ENCODE data around the gene AUH. TPM values are rescaled to one million over a fixed set of nuclear protein-coding genes. Genes with fewer than 3 reads are reported as not detected.

AUH gene
- total and polyA plus RNA-seq, 9 of the 15 experiments (the other 6 are each of a cell fraction or from before 2014, with no cell fraction given): 3.4 to 29.0 (median 10.1) TPM

GRCh38 chr9:91190062-91190461 lies 171.7 kb downstream of the AUH start:
- no peak overlapping the region for H3K4me2 ChIP-seq (ENCODE audit: insufficient read depth, low read length)
- no peaks in the 10 kb centered on the region for H3K27me3 ChIP-seq (ENCODE audit: control insufficient read depth in 2 of 2, insufficient read depth in 2 of 2, low read length in 2 of 2)
- no peak overlapping the region for H3K27ac ChIP-seq (ENCODE audit: extremely low read depth, low read depth, low read length)
- 83% methylated on average over 3 of the region's 4 CpGs for WGBS (ENCODE audit: insufficient coverage, low coverage, missing lambda C conversion rate)
- H2AFZ ChIP-seq (ENCODE audit: low read depth, low read length): no peak overlapping the region
- ATAC-seq: no peak
- no peaks in the 10 kb centered on the region for H3K36me3 ChIP-seq (ENCODE audit: control insufficient read depth, insufficient read depth, low read length)
- intact Hi-C loops (cut with micrococcal nuclease) (loop anchor here (5.0 to 10.0 kb wide), 3 partner anchors 85 to 232 kb away; partner anchors contain the start of gene NFIL3), in situ Hi-C loops (cut with MboI) (no loop called here)
- H3K9ac ChIP-seq (ENCODE audit: insufficient read depth in 1 of 2, low read depth in 2 of 2, low read length in 2 of 2): no peak overlapping the region
- POLR2A ChIA-PET: interaction anchor here (0.7 kb wide), 1 partner anchor 56 kb away, joined by 3 read pairs; no protein-coding TSS in a partner anchor
- peaks cover 11% of the 10 kb centered on the region for H3K79me2 ChIP-seq (ENCODE audit: control insufficient read depth, insufficient read depth, low read length)
- DNase-seq (ENCODE audit: extremely low read depth in 1 of 4, low spot score in 3 of 4): no peak
- CTCF ChIA-PET (ENCODE audit: low intra/inter-chr PET ratio): no interaction called here
- H4K20me1 ChIP-seq (replicated peaks; ENCODE audit: control insufficient read depth, insufficient read depth, low read length): no peaks in the 10 kb centered on the region
- peaks cover 5% of the 10 kb centered on the region for H3K9me3 ChIP-seq (replicated peaks; ENCODE audit: control insufficient read depth, insufficient read depth, low read depth, low read length)
- FAIRE-seq: no peak
- TF ChIP-seq PURB (CRISPR knock-in tag; IDR thresholded peaks at IDR 0.05; ENCODE audit: low read depth): no peak
- no peak for TF ChIP-seq MNT (conservative IDR thresholded peaks at IDR 0.05)
- TF ChIP-seq, protein P1, sequence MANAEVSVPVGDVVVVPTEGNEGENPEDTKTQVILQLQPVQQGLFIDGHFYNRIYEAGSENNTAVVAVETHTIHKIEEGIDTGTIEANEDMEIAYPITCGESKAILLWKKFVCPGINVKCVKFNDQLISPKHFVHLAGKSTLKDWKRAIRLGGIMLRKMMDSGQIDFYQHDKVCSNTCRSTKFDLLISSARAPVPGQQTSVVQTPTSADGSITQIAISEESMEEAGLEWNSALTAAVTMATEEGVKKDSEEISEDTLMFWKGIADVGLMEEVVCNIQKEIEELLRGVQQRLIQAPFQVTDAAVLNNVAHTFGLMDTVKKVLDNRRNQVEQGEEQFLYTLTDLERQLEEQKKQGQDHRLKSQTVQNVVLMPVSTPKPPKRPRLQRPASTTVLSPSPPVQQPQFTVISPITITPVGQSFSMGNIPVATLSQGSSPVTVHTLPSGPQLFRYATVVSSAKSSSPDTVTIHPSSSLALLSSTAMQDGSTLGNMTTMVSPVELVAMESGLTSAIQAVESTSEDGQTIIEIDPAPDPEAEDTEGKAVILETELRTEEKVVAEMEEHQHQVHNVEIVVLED (CRISPR knock-in tag; IDR thresholded peaks at IDR 0.05): no peak
- TF ChIP-seq ZNF165 (CRISPR knock-in tag; IDR thresholded peaks at IDR 0.05; ENCODE audit: borderline replicate concordance): no peak
- TF ChIP-seq TFAP4 (CRISPR knock-in tag; IDR thresholded peaks at IDR 0.05; ENCODE audit: borderline replicate concordance): no peak
- no peak for TF ChIP-seq NR1H2 (CRISPR knock-in tag; IDR thresholded peaks at IDR 0.05)
- no peak for TF ChIP-seq ZNF274 (IDR thresholded peaks at IDR 0.05; ENCODE audit: borderline replicate concordance, low read depth, low read length)
- TF ChIP-seq BDP1 (IDR thresholded peaks at IDR 0.05; ENCODE audit: insufficient read depth, insufficient read length): no peak
- no peak for TF ChIP-seq ZNF445 (CRISPR knock-in tag; IDR thresholded peaks at IDR 0.05; ENCODE audit: low read depth)
- TF ChIP-seq MCM5 (IDR thresholded peaks at IDR 0.05; ENCODE audit: low read depth): no peak
- TF ChIP-seq LARP7 (IDR thresholded peaks at IDR 0.05): no peak
- TF ChIP-seq TCF7 (IDR thresholded peaks at IDR 0.05; ENCODE audit: borderline replicate concordance): no peak
- TF ChIP-seq HEY1 (CRISPR knock-in tag; IDR thresholded peaks at IDR 0.05; ENCODE audit: borderline replicate concordance): no peak
- no peak for TF ChIP-seq CREB3L1 (IDR thresholded peaks at IDR 0.05; ENCODE audit: borderline replicate concordance, low read depth)
- H3K4me3 ChIP-seq: no peak overlapping the region
- H3K4me1 ChIP-seq (replicated peaks in 1 of 2; ENCODE audit: control insufficient read depth in 2 of 2, insufficient read depth in 2 of 2, low read length in 2 of 2): peaks cover 29 to 36% of the 10 kb centered on the region in 2 experiments
- BruUV-seq (replicated peaks): no TSS peak
- no peaks in the 10 kb centered on the region for H3K9me1 ChIP-seq (ENCODE audit: control insufficient read depth, insufficient read depth, low read length)

All from K562 (cell line).